Stimulated activated CD8-positive, alpha-beta memory T cell treated with anti-CD3 and anti-CD28 coated beads, Interleukin-12 subunit alpha, Interleukin-12 subunit beta, amount 100 ng/mL, for 24 hours (primary cell): Measurements from ENCODE around the gene C2orf81.

Experiments
- DNase-seq: peaks from one replicate; pipeline ENCODE4 v3.0.0-alpha.2; 2020; ENCODE audit errors: extremely low read depth

C2orf81 gene

GRCh38 chr2:74390606-74391005 is 30.8 kb downstream of the C2orf81 start:
- no peak for DNase-seq

GRCh38 chr2:74387346-74387745 is 34.1 kb downstream of the C2orf81 start:
- no peak for DNase-seq

GRCh38 chr2:74385396-74385795 is 36.0 kb downstream of the C2orf81 start:
- no peak for DNase-seq

- DNase-seq = no peak
Measured at GRCh38 chr2:74384051-74384450, 37.4 kb downstream of the C2orf81 start.

- no peak for DNase-seq
Measured at GRCh38 chr2:74383254-74383653, 38.2 kb downstream of the C2orf81 start.

GRCh38 chr2:74381751-74382150 is 39.7 kb downstream of the C2orf81 start:
- DNase-seq = no peak

GRCh38 chr2:74379851-74380789 is 41.3 kb downstream of the C2orf81 start, which contains the start of gene DCTN1:
Gene DCTN1 (minus strand): TSS chr2:74380311. CDS start chr2:74380037, 274 bp downstream.
- DNase-seq = no peak

- no peak for DNase-seq
Measured at GRCh38 chr2:74378007-74378406, 43.4 kb downstream of the C2orf81 start.

- DNase-seq = no peak
Measured at GRCh38 chr2:74375838-74376237, 45.6 kb downstream of the C2orf81 start.

- no peak for DNase-seq
Measured at GRCh38 chr2:74374509-74375205, 46.8 kb downstream of the C2orf81 start.

- DNase-seq = no peak
Measured at GRCh38 chr2:74373985-74374384, 47.4 kb downstream of the C2orf81 start.

- DNase-seq = no peak
Measured at GRCh38 chr2:74373221-74373676, 48.2 kb downstream of the C2orf81 start.

- no peak for DNase-seq
Measured at GRCh38 chr2:74372674-74373073, 48.7 kb downstream of the C2orf81 start.

GRCh38 chr2:74371421-74371820 is 50.0 kb downstream of the C2orf81 start:
- DNase-seq = no peak

- no peak for DNase-seq
Measured at GRCh38 chr2:74369976-74370375, 51.4 kb downstream of the C2orf81 start.

GRCh38 chr2:74368499-74368898 is 52.9 kb downstream of the C2orf81 start:
- no peak for DNase-seq

- no peak for DNase-seq
Measured at GRCh38 chr2:74367789-74368188, 53.6 kb downstream of the C2orf81 start.

GRCh38 chr2:74366036-74366435 is 55.4 kb downstream of the C2orf81 start:
- no peak for DNase-seq

- DNase-seq = no peak
Measured at GRCh38 chr2:74364533-74365505, 56.6 kb downstream of the C2orf81 start.
